Spleen (tissue), 11 donors: ENCODE measurements around the gene PRKAB1. TPM values are rescaled to one million over a fixed set of nuclear protein-coding genes. Genes with fewer than 3 reads are reported as not detected.

Experiments
- DNase-seq: peaks from one replicate; pipeline ENCODE4 v3.0.0-alpha.2; 2020
- H3K27ac ChIP-seq, 8 donors: fragments of 200-600 bp; sonication (generic) in 7 of 8; 1 replicate in 4 of 8; 2 replicates in 4 of 8; pipeline versions ENCODE4 v1.5.0 to v1.8.0; 2016 to 2021; ENCODE audit warnings: inconsistent platforms in 4 of 8, mild to moderate bottlenecking in 4 of 8, moderate library complexity in 1 of 8
- H3K27me3 ChIP-seq, 7 donors: fragments of 200-600 bp; sonication (generic) in 6 of 7; replicated peaks in 1 of 7; 1 replicate in 4 of 7; 2 replicates in 3 of 7; pipeline versions ENCODE4 v1.5.0 to v1.8.0; 2016 to 2021; ENCODE audit warnings: inconsistent platforms in 3 of 7, mild to moderate bottlenecking in 1 of 7
- H3K36me3 ChIP-seq, 6 donors: fragments of 200-600 bp; sonication (generic) in 5 of 6; 1 replicate in 4 of 6; 2 replicates in 2 of 6; pipeline versions ENCODE4 v1.5.0 to v1.8.0; 2016 to 2021; ENCODE audit warnings: inconsistent platforms in 2 of 6
- H3K4me1 ChIP-seq, 6 donors: fragments of 200-600 bp; sonication (generic) in 5 of 6; 1 replicate in 3 of 6; 2 replicates in 3 of 6; pipeline versions ENCODE4 v1.5.0 to v1.8.0; 2016 to 2021; ENCODE audit warnings: inconsistent platforms in 3 of 6
- H3K4me3 ChIP-seq, 8 donors: fragments of 200-600 bp; sonication (generic) in 7 of 8; 1 replicate in 4 of 8; 2 replicates in 4 of 8; pipeline versions ENCODE4 v1.5.0 to v1.8.0; 2016 to 2021; ENCODE audit warnings: inconsistent platforms in 4 of 8, mild to moderate bottlenecking in 4 of 8, moderate library complexity in 2 of 8
- H3K9me3 ChIP-seq, 8 donors: fragments of 200-600 bp; sonication (generic) in 7 of 8; 1 replicate in 4 of 8; 2 replicates in 4 of 8; pipeline versions ENCODE4 v1.5.0 to v1.8.0; 2016 to 2021; ENCODE audit warnings: inconsistent platforms in 4 of 8
- CTCF ChIP-seq, 11 experiments: fragments of 200-600 bp in 7 of 11; fragments of 450-650 bp in 4 of 11; sonication (generic) in 4 of 11; IDR thresholded peaks in 8 of 11; conservative IDR thresholded peaks in 3 of 11; 1 replicate in 7 of 11; 2 replicates in 4 of 11; pipeline versions ENCODE4 v1.4.0 to v1.8.0; 2016 to 2021; ENCODE audit warnings: antibody characterized with exemption in 11 of 11, inconsistent platforms in 4 of 11, mild to moderate bottlenecking in 1 of 11
- POLR2A ChIP-seq, 3 donors: fragments of 450-650 bp; IDR thresholded peaks; one replicate each; pipeline ENCODE4 v1.5.1; 2017; ENCODE audit warnings: antibody characterized with exemption in 3 of 3, mild to moderate bottlenecking in 1 of 3
- POLR2AphosphoS5 ChIP-seq, 3 donors: sonication (generic); formaldehyde crosslinking; IDR thresholded peaks; one replicate each; pipeline ENCODE4 v1.5.1; 2017; ENCODE audit warnings: antibody characterized with exemption in 3 of 3
- WGBS, 5 donors: extraction: QIAGEN DNeasy Blood & Tissue Kit in 3 of 5; methylation state at CpG; one replicate each; pipeline versions ENCODE4 v1.1.5 to v1.1.7; 2013 to 2018; 5-methylcytosine and 5-hydroxymethylcytosine counted together
- intact Hi-C: fragments of 100-400 bp; cut with DNase I; formaldehyde crosslinking; loops from one replicate; pipeline ENCODE4 v1.15.0; 2023; ENCODE audit warnings: low total_unique reads
- polyA plus RNA-seq, 3 donors: library from polyadenylated mRNA; stranded (reverse); fragments of 200-250 nt; gene quantifications; one replicate each; pipeline ENCODE4 v1.2.1, GENCODE V29; 2013
- total RNA-seq, 7 donors: library from RNA; depleted of rRNA in 3 of 7; stranded (reverse); fragments of >200 nt in 3 of 7; fragmentation: NEBNext Ultra II Directional in 4 of 7; extraction: Animal tissue kit (Norgen Biotek cat#: 25700) in 4 of 7; gene quantifications; one replicate each; pipeline versions ENCODE4 v1.1.0 to v1.2.1, GENCODE V29; 2016 to 2021
- donor health status: healthy with polysubstance abuse.
- donor health status: DM: no; HTN: no; CAD: no; lungs with moderate emphysema.
- donor health status: DM: no; HTN: no; CAD: no.
- donor health status: Bipolar disorder and iron deficiency.
- donor health status: healthy.
- donor health status: DM: no; HTN: no; CAD: no.
- donor health status: DM: yes; HTN: yes; CAD: no.

Gene PRKAB1
- total and polyA plus RNA-seq, 10 donors, result 28.3 to 69.2 (median 42.5) TPM

GRCh38 chr12:119673634-119674033, 5.7 kb downstream of the PRKAB1 start:
- intact Hi-C loops, result no loop called here
- H3K27me3 ChIP-seq, result no peaks in the 10 kb centered on the region
- TF ChIP-seq POLR2A (IDR thresholded peaks at IDR 0.05), result no peak
- no peak for TF ChIP-seq CTCF (IDR thresholded peaks at IDR 0.05 in 8 of 11, conservative IDR thresholded peaks at IDR 0.05 in 3 of 11)
- TF ChIP-seq POLR2AphosphoS5 (IDR thresholded peaks at IDR 0.05), result peak in 1 of 3 donors; percentile 76
- H3K4me3 ChIP-seq, result no peak overlapping the region
- WGBS, 5 donors, result 19 to 32% (median 23%) methylated on average over 7 of the region's 7 CpGs
- H3K9me3 ChIP-seq, result no peaks in the 10 kb centered on the region
- H3K4me1 ChIP-seq, result peaks cover 29 to 89% (median 67%) of the 10 kb centered on the region in 6 donors
- DNase-seq, result no peak
- H3K27ac ChIP-seq, result peak overlapping the region; percentile 44 to 98 (median 86)
- peaks cover 8 to 92% (median 76%) of the 10 kb centered on the region in 6 donors for H3K36me3 ChIP-seq

DNA sequence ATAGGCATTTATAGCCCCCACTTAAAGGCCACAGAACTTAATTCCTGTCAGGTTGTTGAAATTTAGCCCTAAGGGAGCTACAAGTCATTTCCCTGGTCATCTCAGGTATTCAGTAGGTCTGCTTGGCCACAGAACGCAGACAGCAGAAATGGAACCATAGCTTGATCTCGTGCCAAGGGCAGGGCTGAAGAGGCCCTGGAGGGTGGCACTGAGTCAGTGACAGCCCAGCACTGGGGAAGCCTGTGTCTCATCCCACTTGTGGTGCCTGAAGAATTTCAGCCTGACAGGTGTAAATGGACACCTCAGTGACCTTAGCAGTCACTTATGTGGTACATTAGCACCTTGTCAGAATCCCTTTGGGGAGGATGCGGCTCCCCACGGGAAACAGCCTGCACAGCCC, 6.6 kb downstream of the PRKAB1 start:
- H3K27me3 ChIP-seq, result no peaks in the 10 kb centered on the region
- WGBS, 5 donors, result 85 to 96% (median 91%) methylated on average over 4 of the region's 4 CpGs
- H3K9me3 ChIP-seq, result no peaks in the 10 kb centered on the region
- DNase-seq, result no peak
- TF ChIP-seq CTCF (IDR thresholded peaks at IDR 0.05 in 8 of 11, conservative IDR thresholded peaks at IDR 0.05 in 3 of 11) (no peak), POLR2AphosphoS5 (IDR thresholded peaks at IDR 0.05) (no peak), POLR2A (IDR thresholded peaks at IDR 0.05) (no peak)
- H3K36me3 ChIP-seq, result peaks cover 8 to 100% (median 85%) of the 10 kb centered on the region in 6 donors
- H3K4me3 ChIP-seq, result no peak overlapping the region
- peak overlapping the region; percentile 44 to 98 (median 86) for H3K27ac ChIP-seq
- intact Hi-C loops, result no loop called here
- peaks cover 24 to 89% (median 61%) of the 10 kb centered on the region in 6 donors for H3K4me1 ChIP-seq

GRCh38 chr12:119676022-119676421, 8.1 kb downstream of the PRKAB1 start:
- Histone ChIP-seq H3K9me3 (no peaks in the 10 kb centered on the region), H3K27me3 (no peaks in the 10 kb centered on the region), H3K4me1 (peaks cover 23 to 84% (median 48%) of the 10 kb centered on the region in 6 donors), H3K36me3 (peaks cover 8 to 100% (median 97%) of the 10 kb centered on the region in 6 donors), H3K27ac (peak overlapping the region in 4 of 8 donors; percentile 96 to 98 (median 97)), H3K4me3 (no peak overlapping the region)
- intact Hi-C loops, result no loop called here
- peak; percentile 50 for DNase-seq
- TF ChIP-seq POLR2A (IDR thresholded peaks at IDR 0.05) (no peak), POLR2AphosphoS5 (IDR thresholded peaks at IDR 0.05) (no peak), CTCF (IDR thresholded peaks at IDR 0.05 in 8 of 11, conservative IDR thresholded peaks at IDR 0.05 in 3 of 11) (no peak)
- WGBS, 5 donors, result 83 to 88% (median 86%) methylated on average over 9 of the region's 9 CpGs

- peak; percentile 68 for DNase-seq
- intact Hi-C loops, result no loop called here
- Histone ChIP-seq H3K27me3 (no peaks in the 10 kb centered on the region), H3K4me3 (no peak overlapping the region), H3K9me3 (no peaks in the 10 kb centered on the region), H3K36me3 (peaks cover 8 to 100% (median 98%) of the 10 kb centered on the region in 6 donors), H3K27ac (peak overlapping the region in 4 of 8 donors; percentile 96 to 98 (median 97)), H3K4me1 (peaks cover 18 to 84% (median 47%) of the 10 kb centered on the region in 6 donors)
- TF ChIP-seq POLR2A (IDR thresholded peaks at IDR 0.05) (no peak), POLR2AphosphoS5 (IDR thresholded peaks at IDR 0.05) (peak in 2 of 3 donors; percentile 22 to 30), CTCF (IDR thresholded peaks at IDR 0.05 in 8 of 11, conservative IDR thresholded peaks at IDR 0.05 in 3 of 11) (no peak)
- 81 to 93% (median 85%) methylated on average over 13 of the region's 13 CpGs for WGBS, 5 donors
Measured at GRCh38 chr12:119676573-119676972, 8.6 kb downstream of the PRKAB1 start.
